NB4 (cell line): ENCODE results near the gene MT1F.

Experiments used
- DNase-seq: peaks from one replicate; pipeline ENCODE4 v3.0.0; 2010; ENCODE audit warnings: low read depth
- H3K4me3 ChIP-seq: one replicate; pipeline ENCODE4 v1.5.1; 2011; ENCODE audit warnings: mild to moderate bottlenecking, low read depth, low read length, moderate library complexity
- CTCF ChIP-seq: IDR thresholded peaks from one replicate; pipeline ENCODE4 v1.5.1; 2012; ENCODE audit warnings: low read depth, low read length
- MYC ChIP-seq: IDR thresholded peaks from 2 replicates; pipeline ENCODE4 v1.6.1; 2011; ENCODE audit warnings: low read depth, low read length
- POLR2A ChIP-seq: IDR thresholded peaks from 2 replicates; pipeline ENCODE4 v1.6.1; 2011; ENCODE audit warnings: mild to moderate bottlenecking; ENCODE audit not compliant: insufficient read length; ENCODE audit errors: extremely low read depth
- TF ChIP-seq, protein P1 (sequence below): IDR thresholded peaks from 2 replicates; pipeline ENCODE4 v1.6.1; 2011; ENCODE audit warnings: low read depth, low read length

Gene MT1F

DNA sequence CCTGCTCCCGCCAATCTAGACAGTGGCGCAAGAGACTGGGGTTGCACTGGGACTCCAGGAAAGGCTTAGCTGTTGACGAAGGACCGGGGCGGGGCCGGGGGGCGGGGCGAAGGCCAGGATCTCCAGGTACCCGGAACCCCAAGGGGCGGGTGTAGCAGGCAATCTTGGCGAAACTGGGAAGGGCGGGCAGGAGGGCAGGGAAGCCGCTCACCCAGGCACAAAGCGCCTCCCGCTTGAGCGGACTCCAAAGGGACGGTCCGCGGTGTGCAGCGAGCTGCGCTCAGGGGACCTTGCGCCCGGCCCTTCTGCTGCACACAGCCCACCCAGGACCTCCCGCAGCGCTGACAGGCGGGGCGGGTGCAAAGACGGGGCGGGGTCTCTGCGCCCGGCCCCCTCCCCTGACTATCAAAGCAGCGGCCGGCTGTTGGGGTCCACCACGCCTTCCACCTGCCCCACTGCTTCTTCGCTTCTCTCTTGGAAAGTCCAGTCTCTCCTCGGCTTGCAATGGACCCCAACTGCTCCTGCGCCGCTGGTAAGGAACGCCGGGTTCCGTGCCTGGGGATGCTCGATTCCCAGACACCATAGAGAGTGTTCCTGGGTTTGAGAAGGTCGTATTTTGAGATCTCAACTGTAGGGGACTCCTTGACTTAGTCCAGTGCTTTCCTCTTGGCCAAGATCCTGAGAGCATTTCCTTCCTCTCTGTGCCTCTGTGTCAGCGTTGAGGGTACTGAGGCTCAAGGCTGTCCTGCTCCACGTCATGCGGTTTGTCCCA is at the start of gene MT1F:
Gene MT1F (plus strand): TSS at position 405 of the 772 bp plus-strand sequence. CDS start 100 bp downstream, at position 505.
- H3K4me3 ChIP-seq, result peak within 1 kb of the TSS; percentile 86
- peak; percentile 24 for TF ChIP-seq POLR2A
- no peak for TF ChIP-seq MYC
- peak; percentile 90 for DNase-seq

DNA sequence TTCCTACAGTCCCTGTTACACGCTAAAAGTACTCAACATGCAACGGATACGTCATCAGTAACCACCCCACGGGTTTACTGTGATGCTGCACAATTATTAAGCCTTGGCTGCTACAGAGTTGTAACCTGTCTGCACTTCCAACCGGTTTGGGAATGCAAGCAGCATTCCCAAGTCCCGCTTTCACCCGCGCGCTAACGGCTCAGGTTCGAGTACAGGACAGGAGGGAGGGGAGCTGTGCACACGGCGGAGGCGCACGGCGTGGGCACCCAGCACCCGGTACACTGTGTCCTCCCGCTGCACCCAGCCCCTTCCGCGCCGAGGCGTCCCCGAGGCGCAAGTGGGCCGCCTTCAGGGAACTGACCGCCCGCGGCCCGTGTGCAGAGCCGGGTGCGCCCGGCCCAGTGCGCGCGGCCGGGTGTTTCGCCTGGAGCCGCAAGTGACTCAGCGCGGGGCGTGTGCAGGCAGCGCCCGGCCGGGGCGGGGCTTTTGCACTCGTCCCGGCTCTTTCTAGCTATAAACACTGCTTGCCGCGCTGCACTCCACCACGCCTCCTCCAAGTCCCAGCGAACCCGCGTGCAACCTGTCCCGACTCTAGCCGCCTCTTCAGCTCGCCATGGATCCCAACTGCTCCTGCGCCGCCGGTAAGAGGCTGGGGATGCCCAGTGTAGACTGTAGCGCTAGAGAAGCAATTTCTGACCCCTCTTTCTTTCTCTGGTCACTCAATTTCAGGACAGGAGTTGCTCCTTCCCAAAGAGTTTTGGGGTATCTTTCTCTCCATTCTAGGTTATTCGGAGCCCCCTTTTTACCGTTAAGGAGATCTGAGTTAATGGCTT is 49.5 kb upstream of the MT1F start, which contains the start of gene MT2A:
Gene MT2A (plus strand): TSS at position 542 of the 833 bp plus-strand sequence. CDS start 72 bp downstream, at position 614.
- DNase-seq, result peak; percentile 99
- peak; percentile 42; the same call in 1 of the 2 replicates for TF ChIP-seq MYC
- TF ChIP-seq, protein P1, sequence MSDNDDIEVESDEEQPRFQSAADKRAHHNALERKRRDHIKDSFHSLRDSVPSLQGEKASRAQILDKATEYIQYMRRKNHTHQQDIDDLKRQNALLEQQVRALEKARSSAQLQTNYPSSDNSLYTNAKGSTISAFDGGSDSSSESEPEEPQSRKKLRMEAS, result peak; percentile 61
- no peak for TF ChIP-seq CTCF
- TF ChIP-seq POLR2A, result peak; percentile 79
- peak within 1 kb of the TSS; percentile 95 for H3K4me3 ChIP-seq

GRCh38 chr16:56608876-56609462 is 48.8 kb upstream of the MT1F start:
- DNase-seq, result peak; percentile 38
- no peak for TF ChIP-seq MYC
- no peak for TF ChIP-seq CTCF
- TF ChIP-seq, protein P1, result no peak
- no peak for TF ChIP-seq POLR2A

GRCh38 chr16:56609463-56609921 is 48.3 kb upstream of the MT1F start:
- H3K4me3 ChIP-seq, result peak overlapping the region; percentile 95
- peak; percentile 94 for DNase-seq
- TF ChIP-seq POLR2A (no peak), MYC (no peak), CTCF (no peak)
- TF ChIP-seq, protein P1, result peak; percentile 51; the same call in 1 of the 2 replicates

More at GRCh38 chr16:56608876-56609462, 48.8 kb upstream of the MT1F start:
- H3K4me3 ChIP-seq, result peak overlapping the region; percentile 95

DNA sequence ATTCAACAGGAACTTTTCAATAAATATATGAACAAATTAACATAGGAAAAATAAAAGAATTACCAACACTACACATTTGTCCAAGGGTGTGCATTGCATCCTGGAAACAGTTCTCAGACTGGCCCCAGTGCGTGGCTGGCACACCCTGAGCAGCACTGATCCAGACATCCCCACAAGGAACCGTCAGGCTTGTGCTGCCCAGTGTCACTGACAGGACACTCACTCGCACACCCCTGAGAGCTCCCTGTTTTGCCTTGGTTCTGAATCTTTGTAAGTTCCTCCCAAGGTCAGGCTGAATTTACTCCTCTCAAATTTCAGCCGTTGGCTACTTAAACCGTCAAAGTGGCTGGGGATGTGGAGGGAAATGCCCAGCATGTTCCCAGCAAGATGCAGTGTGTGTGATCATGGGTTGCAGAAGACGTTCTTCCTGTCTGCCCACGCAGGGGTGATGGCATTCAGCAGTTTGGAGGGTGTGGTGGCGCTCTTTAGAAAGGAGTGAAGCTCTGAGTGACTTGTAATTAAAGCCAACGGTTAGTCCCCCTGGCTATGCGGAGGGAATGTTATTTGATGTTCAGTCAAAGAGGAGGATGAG is 47.6 kb upstream of the MT1F start:
- H3K4me3 ChIP-seq, result peak overlapping the region; percentile 95
- DNase-seq, result peak; percentile 92
- TF ChIP-seq CTCF (no peak), MYC (0 out of 2 replicates have a peak, but pooled peaks have one; percentile 16), POLR2A (peak; percentile 15)
- TF ChIP-seq, protein P1, result peak; percentile 80
